WTC11 (cell line): ENCODE measurements around the gene INPPL1. TPM values are rescaled to one million over a fixed set of nuclear protein-coding genes. Genes with fewer than 3 reads are reported as not detected.

ENCODE experiments used
- ATAC-seq: fragments of 200-7000 bp; cut with Tn5 transposase; 2 replicates; pipeline ENCODE4 v1.10.0; 2021; ENCODE audit warnings: mild to moderate bottlenecking, moderate library complexity
- CTCF ChIA-PET: fragments of 300-600 bp; sonication (Branson Sonifier 250); formaldehyde crosslinking; loops from one replicate; lab custom pipeline; 2021; ENCODE audit warnings: antibody characterized with exemption; lab: Charles Lee
- POLR2A ChIA-PET: fragments of 350-600 bp; sonication (Branson Sonifier 250); formaldehyde crosslinking; loops from one replicate; lab custom pipeline; 2021; ENCODE audit warnings: antibody characterized with exemption; lab: Charles Lee
- DNase-seq: peaks from one replicate; pipeline ENCODE4 v3.0.0; 2021; ENCODE audit warnings: low spot score
- H3K27ac Mint-ChIP-seq: 2 replicates; pipeline ENCODE4 v1.8.0; 2021; ENCODE audit warnings: mixed read lengths
- H3K27me3 Mint-ChIP-seq: 2 replicates; pipeline ENCODE4 v1.8.0; 2021; ENCODE audit warnings: low read depth, mild to moderate bottlenecking, moderate library complexity, mixed read lengths
- H3K36me3 Mint-ChIP-seq: 2 replicates; pipeline ENCODE4 v1.8.0; 2021; ENCODE audit warnings: mixed read lengths
- H3K4me1 Mint-ChIP-seq: 2 replicates; pipeline ENCODE4 v1.8.0; 2022; ENCODE audit warnings: mixed read lengths
- H3K4me3 Mint-ChIP-seq: 2 replicates; pipeline ENCODE4 v1.8.0; 2021; ENCODE audit warnings: mild to moderate bottlenecking, moderate library complexity, mixed read lengths
- H3K9me3 Mint-ChIP-seq: 2 replicates; pipeline ENCODE4 v1.8.0; 2021; ENCODE audit warnings: mixed read lengths
- CDX4 ChIP-seq: fragments of 250-450 bp; sonication (Bioruptor Pico); IDR thresholded peaks from 2 replicates; pipeline ENCODE4 v1.9.0; 2021; ENCODE audit warnings: moderate library complexity, mild to moderate bottlenecking, inconsistent platforms, borderline replicate concordance
- CREM ChIP-seq: sonication (generic); formaldehyde crosslinking; IDR thresholded peaks from 2 replicates; pipeline ENCODE4 v1.8.1; 2022; ENCODE audit warnings: mild to moderate bottlenecking, missing genetic modification reagents, moderate library complexity
- ELF4 ChIP-seq: sonication (generic); formaldehyde crosslinking; IDR thresholded peaks from 2 replicates; pipeline ENCODE4 v1.8.1; 2022; ENCODE audit warnings: low read depth, mild to moderate bottlenecking, moderate library complexity, missing genetic modification reagents
- HMGA2 ChIP-seq: fragments of 250-450 bp; sonication (Bioruptor Pico); IDR thresholded peaks from 2 replicates; pipeline ENCODE4 v1.4.0; 2021; ENCODE audit warnings: mild to moderate bottlenecking, moderate library complexity
- IRF2 ChIP-seq: sonication (generic); formaldehyde crosslinking; IDR thresholded peaks from 2 replicates; pipeline ENCODE4 v1.8.0; 2022; ENCODE audit warnings: low read depth, missing genetic modification reagents, borderline replicate concordance
- MXD4 ChIP-seq: fragments of 250-450 bp; sonication (Bioruptor Pico); IDR thresholded peaks from 2 replicates; pipeline ENCODE4 v1.8.0; 2021; ENCODE audit warnings: mild to moderate bottlenecking, moderate library complexity, borderline replicate concordance
- NR1H2 ChIP-seq: sonication (generic); formaldehyde crosslinking; IDR thresholded peaks from 2 replicates; pipeline ENCODE4 v1.9.0; 2021; ENCODE audit warnings: mild to moderate bottlenecking, moderate library complexity, missing genetic modification reagents
- NR2C2 ChIP-seq: sonication (generic); formaldehyde crosslinking; IDR thresholded peaks from 2 replicates; pipeline ENCODE4 v1.8.0; 2022; ENCODE audit warnings: mild to moderate bottlenecking, missing genetic modification reagents
- RORB ChIP-seq: fragments of 250-450 bp; sonication (Bioruptor Pico); IDR thresholded peaks from 2 replicates; pipeline ENCODE4 v1.9.0; 2021; ENCODE audit warnings: mild to moderate bottlenecking
- SMAD3 ChIP-seq: sonication (generic); formaldehyde crosslinking; IDR thresholded peaks from 2 replicates; pipeline ENCODE4 v1.8.0; 2022; ENCODE audit warnings: missing genetic modification reagents, mild to moderate bottlenecking, borderline replicate concordance
- SP1 ChIP-seq: sonication (generic); formaldehyde crosslinking; conservative IDR thresholded peaks from 2 replicates; pipeline ENCODE4 v1.8.1; 2022; ENCODE audit warnings: missing genetic modification reagents
- STAT6 ChIP-seq: sonication (generic); formaldehyde crosslinking; conservative IDR thresholded peaks from 2 replicates; pipeline ENCODE4 v1.8.1; 2023; ENCODE audit warnings: mild to moderate bottlenecking, low read depth, missing genetic modification reagents, moderate library complexity
- ZNF121 ChIP-seq: sonication (generic); formaldehyde crosslinking; IDR thresholded peaks from 2 replicates; pipeline ENCODE4 v1.8.0; 2023; ENCODE audit warnings: missing genetic modification reagents
- ZNF219 ChIP-seq: sonication (generic); formaldehyde crosslinking; IDR thresholded peaks from 2 replicates; pipeline ENCODE4 v1.8.0; 2023; ENCODE audit warnings: missing genetic modification reagents, mild to moderate bottlenecking, borderline replicate concordance
- ZNF317 ChIP-seq: sonication (generic); formaldehyde crosslinking; IDR thresholded peaks from 2 replicates; pipeline ENCODE4 v1.8.1; 2023; ENCODE audit warnings: low read depth, mild to moderate bottlenecking, moderate library complexity, missing genetic modification reagents, borderline replicate concordance
- ZNF396 ChIP-seq: fragments of 250-450 bp; sonication (Bioruptor Pico); IDR thresholded peaks from 2 replicates; pipeline ENCODE4 v1.8.0; 2021; ENCODE audit warnings: mild to moderate bottlenecking, moderate library complexity, borderline replicate concordance
- ZNF671 ChIP-seq: fragments of 250-450 bp; sonication (Bioruptor Pico); IDR thresholded peaks from 2 replicates; pipeline ENCODE4 v1.8.0; 2021; ENCODE audit warnings: mild to moderate bottlenecking
- total RNA-seq: library from RNA; stranded (reverse); gene quantifications from 3 replicates; pipeline ENCODE4 v1.2.3, GENCODE V29; 2021
- TF ChIP-seq, protein P1 (sequence below): sonication (generic); formaldehyde crosslinking; IDR thresholded peaks from 2 replicates; pipeline ENCODE4 v1.8.0; 2022; ENCODE audit warnings: mild to moderate bottlenecking, missing genetic modification reagents
- TF ChIP-seq, protein P2 (sequence below): sonication (generic); formaldehyde crosslinking; IDR thresholded peaks from 2 replicates; pipeline ENCODE4 v1.8.1; 2022; ENCODE audit warnings: missing genetic modification reagents, borderline replicate concordance
- TF ChIP-seq, protein P3 (sequence below): sonication (generic); formaldehyde crosslinking; IDR thresholded peaks from 2 replicates; pipeline ENCODE4 v1.8.0; 2023; ENCODE audit warnings: mild to moderate bottlenecking, missing genetic modification reagents
- TF ChIP-seq, protein P4 (sequence below): sonication (generic); formaldehyde crosslinking; IDR thresholded peaks from 2 replicates; pipeline ENCODE4 v1.8.1; 2023; ENCODE audit warnings: mild to moderate bottlenecking, missing genetic modification reagents, moderate library complexity
- TF ChIP-seq, protein P5 (sequence below): sonication (generic); formaldehyde crosslinking; IDR thresholded peaks from 2 replicates; pipeline ENCODE4 v1.8.1; 2023; ENCODE audit warnings: mild to moderate bottlenecking, missing genetic modification reagents, moderate library complexity

INPPL1 gene
- total RNA-seq, 1 experiment from 2014 or later: 136 TPM

GRCh38 chr11:72278905-72279304 is 54.3 kb downstream of the INPPL1 start:
- peaks cover 8% of the 10 kb centered on the region; the same call in 1 of the 2 replicates for H3K9me3 Mint-ChIP-seq
- ChIA-PET CTCF (interaction anchor here (1.2 to 1.8 kb wide), 2 partner anchors 135 to 152 kb away, joined by 3 to 6 read pairs; no protein-coding TSS in a partner anchor), POLR2A (no interaction called here)
- H3K36me3 Mint-ChIP-seq: no peaks in the 10 kb centered on the region
- H3K27me3 Mint-ChIP-seq: peaks cover 9% of the 10 kb centered on the region; the same call in 1 of the 2 replicates
- no peak overlapping the region for H3K4me3 Mint-ChIP-seq
- TF ChIP-seq MXD4 (CRISPR knock-in tag) (no peak), ZNF121 (CRISPR knock-in tag) (no peak), ZNF671 (CRISPR knock-in tag) (no peak), SP1 (CRISPR knock-in tag) (no peak), IRF2 (CRISPR knock-in tag) (no peak), RORB (CRISPR knock-in tag) (no peak), ZNF317 (no peak), CDX4 (CRISPR knock-in tag) (no peak)
- TF ChIP-seq, protein P1, sequence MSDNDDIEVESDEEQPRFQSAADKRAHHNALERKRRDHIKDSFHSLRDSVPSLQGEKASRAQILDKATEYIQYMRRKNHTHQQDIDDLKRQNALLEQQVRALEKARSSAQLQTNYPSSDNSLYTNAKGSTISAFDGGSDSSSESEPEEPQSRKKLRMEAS: no peak
- TF ChIP-seq, protein P2, sequence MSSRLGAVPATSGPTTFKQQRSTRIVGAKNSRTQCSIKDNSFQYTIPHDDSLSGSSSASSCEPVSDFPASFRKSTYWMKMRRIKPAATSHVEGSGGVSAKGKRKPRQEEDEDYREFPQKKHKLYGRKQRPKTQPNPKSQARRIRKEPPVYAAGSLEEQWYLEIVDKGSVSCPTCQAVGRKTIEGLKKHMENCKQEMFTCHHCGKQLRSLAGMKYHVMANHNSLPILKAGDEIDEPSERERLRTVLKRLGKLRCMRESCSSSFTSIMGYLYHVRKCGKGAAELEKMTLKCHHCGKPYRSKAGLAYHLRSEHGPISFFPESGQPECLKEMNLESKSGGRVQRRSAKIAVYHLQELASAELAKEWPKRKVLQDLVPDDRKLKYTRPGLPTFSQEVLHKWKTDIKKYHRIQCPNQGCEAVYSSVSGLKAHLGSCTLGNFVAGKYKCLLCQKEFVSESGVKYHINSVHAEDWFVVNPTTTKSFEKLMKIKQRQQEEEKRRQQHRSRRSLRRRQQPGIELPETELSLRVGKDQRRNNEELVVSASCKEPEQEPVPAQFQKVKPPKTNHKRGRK (CRISPR knock-in tag): no peak
- H3K27ac Mint-ChIP-seq: no peak overlapping the region
- DNase-seq (no peak), ATAC-seq (no peak)
- H3K4me1 Mint-ChIP-seq: no peaks in the 10 kb centered on the region

- ChIA-PET POLR2A (no interaction called here), CTCF (interaction anchor here (1.2 to 1.8 kb wide), 2 partner anchors 134 to 151 kb away, joined by 3 to 6 read pairs; no protein-coding TSS in a partner anchor)
- Mint-ChIP-seq H3K9me3 (peaks cover 8% of the 10 kb centered on the region; the same call in 1 of the 2 replicates), H3K27ac (no peak overlapping the region), H3K4me1 (no peaks in the 10 kb centered on the region), H3K36me3 (no peaks in the 10 kb centered on the region), H3K4me3 (no peak overlapping the region), H3K27me3 (peaks cover 14% of the 10 kb centered on the region; the same call in 1 of the 2 replicates)
- no peak for DNase-seq
- ATAC-seq: no peak
- TF ChIP-seq ELF4 (CRISPR knock-in tag): no peak
- TF ChIP-seq CDX4 (CRISPR knock-in tag): no peak
- no peak for TF ChIP-seq CREM (CRISPR knock-in tag)
- TF ChIP-seq, protein P3, sequence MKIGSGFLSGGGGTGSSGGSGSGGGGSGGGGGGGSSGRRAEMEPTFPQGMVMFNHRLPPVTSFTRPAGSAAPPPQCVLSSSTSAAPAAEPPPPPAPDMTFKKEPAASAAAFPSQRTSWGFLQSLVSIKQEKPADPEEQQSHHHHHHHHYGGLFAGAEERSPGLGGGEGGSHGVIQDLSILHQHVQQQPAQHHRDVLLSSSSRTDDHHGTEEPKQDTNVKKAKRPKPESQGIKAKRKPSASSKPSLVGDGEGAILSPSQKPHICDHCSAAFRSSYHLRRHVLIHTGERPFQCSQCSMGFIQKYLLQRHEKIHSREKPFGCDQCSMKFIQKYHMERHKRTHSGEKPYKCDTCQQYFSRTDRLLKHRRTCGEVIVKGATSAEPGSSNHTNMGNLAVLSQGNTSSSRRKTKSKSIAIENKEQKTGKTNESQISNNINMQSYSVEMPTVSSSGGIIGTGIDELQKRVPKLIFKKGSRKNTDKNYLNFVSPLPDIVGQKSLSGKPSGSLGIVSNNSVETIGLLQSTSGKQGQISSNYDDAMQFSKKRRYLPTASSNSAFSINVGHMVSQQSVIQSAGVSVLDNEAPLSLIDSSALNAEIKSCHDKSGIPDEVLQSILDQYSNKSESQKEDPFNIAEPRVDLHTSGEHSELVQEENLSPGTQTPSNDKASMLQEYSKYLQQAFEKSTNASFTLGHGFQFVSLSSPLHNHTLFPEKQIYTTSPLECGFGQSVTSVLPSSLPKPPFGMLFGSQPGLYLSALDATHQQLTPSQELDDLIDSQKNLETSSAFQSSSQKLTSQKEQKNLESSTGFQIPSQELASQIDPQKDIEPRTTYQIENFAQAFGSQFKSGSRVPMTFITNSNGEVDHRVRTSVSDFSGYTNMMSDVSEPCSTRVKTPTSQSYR (CRISPR knock-in tag): no peak
- TF ChIP-seq, protein P4, sequence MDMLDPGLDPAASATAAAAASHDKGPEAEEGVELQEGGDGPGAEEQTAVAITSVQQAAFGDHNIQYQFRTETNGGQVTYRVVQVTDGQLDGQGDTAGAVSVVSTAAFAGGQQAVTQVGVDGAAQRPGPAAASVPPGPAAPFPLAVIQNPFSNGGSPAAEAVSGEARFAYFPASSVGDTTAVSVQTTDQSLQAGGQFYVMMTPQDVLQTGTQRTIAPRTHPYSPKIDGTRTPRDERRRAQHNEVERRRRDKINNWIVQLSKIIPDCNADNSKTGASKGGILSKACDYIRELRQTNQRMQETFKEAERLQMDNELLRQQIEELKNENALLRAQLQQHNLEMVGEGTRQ (CRISPR knock-in tag): no peak
- TF ChIP-seq NR1H2: no peak
- TF ChIP-seq, protein P5, sequence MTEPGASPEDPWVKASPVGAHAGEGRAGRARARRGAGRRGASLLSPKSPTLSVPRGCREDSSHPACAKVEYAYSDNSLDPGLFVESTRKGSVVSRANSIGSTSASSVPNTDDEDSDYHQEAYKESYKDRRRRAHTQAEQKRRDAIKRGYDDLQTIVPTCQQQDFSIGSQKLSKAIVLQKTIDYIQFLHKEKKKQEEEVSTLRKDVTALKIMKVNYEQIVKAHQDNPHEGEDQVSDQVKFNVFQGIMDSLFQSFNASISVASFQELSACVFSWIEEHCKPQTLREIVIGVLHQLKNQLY (CRISPR knock-in tag): no peak
- no peak for TF ChIP-seq STAT6
- TF ChIP-seq HMGA2 (CRISPR knock-in tag): no peak
- no peak for TF ChIP-seq ZNF219 (CRISPR knock-in tag)
- TF ChIP-seq, protein P2 (CRISPR knock-in tag): no peak
- no peak for TF ChIP-seq SP1 (CRISPR knock-in tag)
- TF ChIP-seq ZNF317: no peak
- TF ChIP-seq NR2C2: no peak
- TF ChIP-seq SMAD3: no peak
- TF ChIP-seq ZNF396 (CRISPR knock-in tag): no peak
Observed at GRCh38 chr11:72280037-72280436, 55.5 kb downstream of the INPPL1 start.
